HG03025 (cell line): Measurements from ENCODE around the gene TOLLIP.

Source experiments
- ATAC-seq: cut with Tn5 transposase; IDR thresholded peaks from one replicate; pipeline ENCODE4 v1.9.1; 2021; ENCODE audit warnings: mild to moderate bottlenecking, moderate library complexity; ENCODE audit not compliant: unreplicated experiment, low FRiP score

TOLLIP gene

GRCh38 chr11:1285316-1285744, 24.1 kb downstream of the TOLLIP start:
- ATAC-seq: no peak

- no peak for ATAC-seq
Measured at GRCh38 chr11:1283906-1284305, 25.5 kb downstream of the TOLLIP start.

DNA sequence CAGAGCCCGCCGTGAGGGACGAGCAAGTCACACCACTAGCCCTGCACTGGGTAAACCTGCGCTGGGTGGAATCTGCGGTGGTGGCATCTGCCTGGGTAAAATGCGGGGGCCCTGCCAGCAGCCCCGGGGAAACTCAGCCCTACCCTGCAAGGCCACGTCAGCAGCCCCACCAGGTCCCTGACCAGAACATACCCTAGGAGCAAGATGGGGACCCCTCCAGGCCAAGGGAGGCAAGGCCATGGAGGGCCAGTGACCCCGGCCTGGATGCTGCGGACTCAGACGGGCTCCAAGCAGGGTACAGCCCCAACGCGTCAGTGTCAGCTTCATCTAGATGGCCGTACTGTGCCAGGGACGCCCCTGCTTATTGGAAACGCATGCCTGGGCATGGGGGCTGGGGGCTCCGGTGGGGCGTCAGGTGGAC, 26.3 kb downstream of the TOLLIP start:
- no peak for ATAC-seq

DNA sequence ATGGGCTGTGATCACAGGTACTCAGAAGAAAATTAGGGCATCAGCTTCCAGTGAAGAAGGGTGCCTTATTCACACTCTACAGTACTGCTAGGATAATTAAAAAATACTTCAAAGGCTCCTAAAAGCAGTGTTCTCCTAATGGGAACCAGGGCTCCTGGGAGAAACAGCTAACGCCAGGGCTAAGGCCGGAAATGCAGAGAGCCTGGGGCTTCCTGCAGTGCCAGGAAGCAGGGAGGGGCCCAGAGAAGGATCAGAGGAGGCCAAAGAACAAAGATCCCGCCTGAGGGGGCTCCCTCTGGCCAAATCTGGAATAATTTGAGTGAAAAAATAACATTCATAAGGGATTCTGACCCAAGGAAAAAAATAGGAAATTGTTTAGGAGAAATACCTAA, 27.5 kb downstream of the TOLLIP start:
- ATAC-seq: no peak

DNA sequence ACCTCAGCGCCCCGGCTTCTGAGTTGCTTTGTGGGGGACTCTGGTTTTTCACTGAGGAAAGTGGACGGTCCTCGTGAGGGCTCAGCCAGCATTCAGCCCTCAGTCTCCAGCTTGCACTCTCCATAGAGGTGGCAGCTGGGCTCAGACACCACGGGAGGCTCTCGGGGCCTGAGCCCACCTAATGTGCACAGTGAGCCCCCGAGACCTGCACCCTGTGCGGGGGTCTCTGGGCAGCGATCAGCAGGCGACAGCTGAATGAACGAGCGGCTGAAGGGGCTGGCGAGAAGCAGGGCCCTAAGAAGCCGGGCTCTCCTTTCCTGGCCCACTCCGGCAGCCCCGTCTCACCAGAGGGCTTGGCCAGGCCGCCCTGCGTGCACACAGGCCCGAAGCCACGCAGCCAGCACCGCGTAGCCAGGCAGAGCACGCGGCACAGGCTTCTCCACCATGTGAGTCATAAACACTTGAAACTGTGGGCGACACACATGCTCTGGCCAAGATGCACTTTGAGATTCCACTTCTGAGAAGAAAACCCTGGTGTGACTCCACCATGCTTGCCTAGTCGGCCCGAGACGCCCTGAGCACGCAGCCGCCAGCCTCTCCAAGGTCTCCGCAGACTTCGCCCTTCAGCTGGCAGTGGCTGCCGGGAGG, 28.0 kb downstream of the TOLLIP start:
- ATAC-seq: no peak

GRCh38 chr11:1280116-1281035, 29.1 kb downstream of the TOLLIP start:
- no peak for ATAC-seq

DNA sequence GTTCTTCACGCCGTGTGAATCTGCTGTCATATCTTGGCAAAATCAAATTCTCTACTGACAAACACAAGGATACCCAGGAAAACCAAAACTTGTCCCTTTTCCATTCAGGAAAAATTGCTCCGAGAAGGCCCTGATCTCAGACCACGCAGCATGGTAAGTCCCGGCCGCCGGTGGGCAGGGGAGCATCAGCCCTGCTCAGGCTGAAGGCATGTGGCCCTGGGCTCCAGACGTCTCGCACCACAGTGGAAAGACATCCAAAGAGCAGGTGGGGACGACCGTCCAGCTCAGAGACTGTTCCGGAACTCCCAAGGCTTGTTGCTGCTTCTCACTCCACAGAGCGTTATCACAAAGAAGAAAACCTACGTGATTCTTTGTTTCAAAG, 29.8 kb downstream of the TOLLIP start:
- no peak for ATAC-seq

DNA sequence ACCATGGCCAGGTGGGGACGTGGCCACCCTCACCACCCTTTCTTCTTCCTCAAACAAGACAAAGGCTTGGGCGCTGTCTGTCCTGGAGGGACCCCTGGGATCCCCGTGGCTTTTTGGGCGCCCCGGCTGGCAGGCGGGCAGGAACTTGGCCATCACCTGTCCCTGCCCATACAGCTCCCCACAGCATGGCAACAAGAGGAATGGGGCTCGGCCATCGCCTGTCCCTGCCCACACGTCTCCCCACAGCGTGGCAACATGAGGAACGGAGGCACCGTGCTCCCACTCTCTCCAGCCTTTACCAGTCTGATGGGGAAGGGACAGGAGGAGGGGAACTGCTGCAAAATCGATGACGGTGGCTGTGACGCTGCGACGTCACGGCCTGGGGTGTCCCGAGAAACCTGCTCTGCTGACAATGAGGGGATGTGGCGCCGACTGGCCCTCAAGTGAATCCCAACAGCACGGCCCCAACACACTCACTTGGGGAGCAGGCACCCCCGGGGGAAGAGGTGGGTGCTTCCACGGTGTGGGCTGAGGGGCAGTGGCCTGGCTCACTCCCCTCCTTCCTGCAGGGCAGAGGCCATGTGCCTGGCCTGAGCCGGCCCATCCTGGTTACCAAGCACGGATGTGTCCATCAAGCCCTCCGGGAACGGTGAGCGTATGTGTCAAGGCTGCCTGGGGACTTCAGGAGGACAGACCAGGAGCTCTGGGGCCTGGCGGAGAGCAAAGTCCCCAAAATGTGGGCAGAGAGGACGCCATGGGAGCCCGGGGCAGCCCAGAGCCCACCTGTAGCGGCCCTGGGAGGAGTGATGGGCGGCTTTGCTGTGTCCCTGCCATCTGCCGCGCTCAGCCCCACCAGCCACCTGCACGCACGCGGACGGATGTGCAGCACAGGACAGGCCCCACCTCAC, 30.4 kb downstream of the TOLLIP start:
- no peak for ATAC-seq

DNA sequence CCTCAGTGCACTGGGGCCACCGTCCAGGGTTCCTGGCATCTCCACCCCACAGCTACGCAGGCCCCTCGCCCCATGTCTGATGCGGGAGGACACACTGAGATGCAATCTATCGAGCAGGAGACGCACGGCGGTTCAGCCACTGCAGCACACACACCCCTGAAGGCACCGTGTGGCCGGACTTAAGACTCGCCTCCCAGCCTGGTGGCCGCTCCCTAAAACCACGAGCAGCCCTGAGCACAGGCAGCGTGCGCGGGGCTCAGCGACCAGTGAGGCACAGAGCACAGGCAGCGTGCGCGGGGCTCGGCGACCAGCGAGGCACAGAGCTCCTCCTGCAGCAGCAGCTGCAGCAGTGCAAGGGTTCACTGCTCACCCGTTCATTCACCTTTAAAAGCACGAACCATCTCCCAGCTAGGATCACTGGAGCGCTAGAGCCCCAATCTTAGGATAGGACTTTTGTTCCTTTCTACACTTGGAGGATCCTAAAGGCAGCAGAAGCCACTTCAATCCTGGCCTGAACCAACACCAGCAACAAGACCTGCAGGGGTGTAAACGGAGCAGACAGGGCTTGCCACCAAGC, 31.4 kb downstream of the TOLLIP start:
- ATAC-seq: no peak

DNA sequence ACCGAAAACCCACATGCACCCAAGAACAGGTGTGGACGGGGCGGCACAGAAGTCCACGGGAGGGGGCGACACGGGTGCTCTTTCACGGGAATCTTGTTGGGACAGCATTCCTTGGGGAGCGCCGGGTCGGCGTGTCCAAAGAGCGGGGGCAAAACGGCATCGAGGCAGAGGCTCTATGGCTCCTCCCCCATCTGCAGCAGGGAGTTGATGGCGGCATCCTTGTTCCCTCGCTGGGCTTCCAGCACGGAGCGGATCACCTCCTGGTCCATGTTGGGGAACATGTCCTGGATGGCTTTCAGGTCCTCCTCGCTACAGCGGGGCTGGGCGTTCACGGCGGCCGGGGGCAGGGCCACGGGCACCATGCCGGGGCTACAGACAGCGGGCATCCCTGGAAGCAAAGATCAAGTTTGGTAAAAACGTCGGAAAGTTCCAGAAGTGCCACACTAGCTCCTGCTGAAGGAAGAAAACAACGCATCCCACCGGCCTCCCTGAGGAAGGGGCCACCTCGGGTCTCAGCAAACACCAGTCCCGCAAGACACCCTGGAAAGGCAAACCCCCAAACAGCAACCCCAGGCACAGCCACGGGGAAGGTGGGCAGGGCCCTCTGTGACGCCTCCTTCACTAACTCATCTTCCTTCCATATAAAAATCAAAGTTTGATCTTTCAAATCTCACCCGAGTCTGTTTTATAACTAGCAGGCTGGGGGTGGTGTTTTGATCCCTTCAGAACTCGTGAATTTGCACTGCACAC, 32.4 kb downstream of the TOLLIP start:
- no peak for ATAC-seq

GRCh38 chr11:1276041-1276790, 33.2 kb downstream of the TOLLIP start:
- no peak for ATAC-seq

DNA sequence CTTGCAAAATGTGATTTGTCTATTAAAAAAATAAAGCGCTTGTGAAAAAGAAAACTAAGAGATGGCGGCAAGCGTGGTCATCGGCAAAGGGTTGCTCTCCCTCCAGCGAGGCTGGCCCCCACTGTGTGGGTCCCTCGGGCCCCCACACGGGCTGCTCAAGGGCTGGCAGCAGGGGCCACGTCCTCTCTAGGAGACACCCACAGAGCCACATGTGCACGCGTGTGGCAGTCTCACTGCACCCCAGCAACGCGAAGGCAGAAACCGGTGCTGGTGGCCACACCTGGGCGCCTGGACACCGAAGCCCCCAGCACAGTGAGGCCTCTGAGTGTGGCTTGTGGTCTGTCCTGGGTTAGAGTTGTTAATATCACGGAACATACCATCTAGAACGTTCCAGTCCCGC, 34.4 kb downstream of the TOLLIP start:
- no peak for ATAC-seq

DNA sequence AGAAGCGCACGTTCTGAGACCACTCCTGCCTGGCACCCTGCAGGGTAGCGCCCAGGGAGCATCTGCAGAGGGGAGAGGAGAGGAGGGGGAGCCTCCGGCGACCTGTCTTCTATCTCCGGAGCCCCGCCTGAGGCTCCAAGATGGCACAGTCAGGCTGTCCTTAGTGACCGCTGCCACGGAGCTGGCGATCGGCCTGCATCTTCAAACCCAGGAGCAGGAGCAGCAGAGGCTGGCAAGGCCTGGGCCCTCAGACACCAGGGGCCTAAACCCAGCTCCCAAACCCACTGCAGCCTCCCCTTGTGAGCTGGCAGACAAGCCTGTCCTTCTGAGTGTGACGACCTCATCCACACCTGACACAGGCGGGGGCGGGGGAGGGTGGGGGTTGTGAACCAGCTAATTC, 34.9 kb downstream of the TOLLIP start:
- ATAC-seq: no peak

- ATAC-seq: no peak
Measured at GRCh38 chr11:1272531-1272930, 36.9 kb downstream of the TOLLIP start.

- ATAC-seq: no peak
Measured at GRCh38 chr11:1271927-1272326, 37.5 kb downstream of the TOLLIP start.

GRCh38 chr11:1271406-1271805, 38.0 kb downstream of the TOLLIP start:
- ATAC-seq: no peak

- no peak for ATAC-seq
Measured at GRCh38 chr11:1271002-1271401, 38.4 kb downstream of the TOLLIP start.

DNA sequence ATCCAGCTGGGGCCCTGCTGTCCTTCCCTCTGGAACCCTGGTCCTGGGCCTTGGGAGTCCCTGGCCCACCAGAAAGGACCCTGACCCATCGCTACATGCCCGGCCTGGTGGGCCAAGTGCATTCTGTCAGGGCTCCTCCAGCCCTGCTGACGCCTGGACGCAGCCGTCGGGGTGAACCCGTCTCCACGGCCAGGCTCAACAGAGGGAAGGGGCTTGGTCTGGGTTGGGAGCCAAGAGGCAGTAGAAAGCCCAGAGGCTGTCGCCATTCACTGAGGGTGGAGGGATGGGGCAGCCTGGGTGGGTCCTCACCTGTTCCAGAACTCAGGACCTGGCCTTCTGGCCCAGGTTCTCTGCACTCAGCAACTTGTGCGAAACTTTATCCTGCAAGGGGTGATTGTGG, 39.0 kb downstream of the TOLLIP start:
- ATAC-seq: no peak

- no peak for ATAC-seq
Measured at GRCh38 chr11:1269957-1270356, 39.5 kb downstream of the TOLLIP start.
